ENCODE results near the gene IRAK2. TPM values are rescaled to one million over a fixed set of nuclear protein-coding genes. Genes with fewer than 3 reads are reported as not detected.
"Not testable (repeated sequence)": the region's sequence is repeated elsewhere in the genome, so short reads cannot be mapped to it uniquely, and the experiment has no call there.

IRAK2 gene
- total RNA-seq, 4 donors from 2014 or later: 1.5 to 10.8 (median 4.7) TPM

GRCh38 chr3:10119376-10119775 is 45.3 kb upstream of the IRAK2 start:
- WGBS, 2 donors: 69 to 77% methylated on average over 4 of the region's 4 CpGs
- Histone ChIP-seq H3K36me3 (peaks cover 0 to 31% (median 0%) of the 10 kb centered on the region in 3 donors), H3K4me3 (no peak overlapping the region), H3K9me3 (no peaks in the 10 kb centered on the region), H3K27me3 (no peaks in the 10 kb centered on the region), H3K4me1 (peaks cover 0 to 31% (median 18%) of the 10 kb centered on the region in 4 donors), H3K27ac (no peak overlapping the region)
- DNase-seq (ENCODE audit: low spot score in 2 of 2): no peak
- no peak for TF ChIP-seq CTCF (IDR thresholded peaks at IDR 0.05)
- TF ChIP-seq EP300 (IDR thresholded peaks at IDR 0.05): no peak
- no peak for TF ChIP-seq POLR2A (IDR thresholded peaks at IDR 0.05)

- Histone ChIP-seq H3K36me3 (peaks cover 0 to 47% (median 10%) of the 10 kb centered on the region in 3 donors), H3K4me3 (no peak overlapping the region), H3K9me3 (no peaks in the 10 kb centered on the region), H3K27ac (no peak overlapping the region), H3K27me3 (no peaks in the 10 kb centered on the region), H3K4me1 (peaks cover 0 to 31% (median 18%) of the 10 kb centered on the region in 4 donors)
- TF ChIP-seq POLR2A (IDR thresholded peaks at IDR 0.05) (no peak), CTCF (IDR thresholded peaks at IDR 0.05) (no peak), EP300 (IDR thresholded peaks at IDR 0.05) (no peak)
- WGBS, 2 donors: 85 to 91% methylated on average over 2 of the region's 2 CpGs
- DNase-seq (ENCODE audit: low spot score in 2 of 2): no peak
Observed at GRCh38 chr3:10121064-10121463, 43.7 kb upstream of the IRAK2 start.

GRCh38 chr3:10122724-10123123 is 42.0 kb upstream of the IRAK2 start:
- WGBS, 2 donors: 69 to 79% methylated on average over 4 of the region's 4 CpGs
- H3K27ac ChIP-seq: no peak overlapping the region

GRCh38 chr3:10135872-10136271 is 28.8 kb upstream of the IRAK2 start:
- not testable (repeated sequence) for H3K36me3 ChIP-seq; H3K27ac ChIP-seq; H3K4me3 ChIP-seq; H3K27me3 ChIP-seq; H3K9me3 ChIP-seq; DNase-seq (ENCODE audit: low spot score in 2 of 2); H3K4me1 ChIP-seq
- 89 to 94% methylated on average over 9 of the region's 9 CpGs for WGBS, 2 donors

More at GRCh38 chr3:10122724-10123123, 42.0 kb upstream of the IRAK2 start:
- Histone ChIP-seq H3K27me3 (no peaks in the 10 kb centered on the region), H3K4me3 (no peak overlapping the region), H3K36me3 (peaks cover 0 to 64% (median 20%) of the 10 kb centered on the region in 3 donors), H3K4me1 (peaks cover 0 to 16% (median 3%) of the 10 kb centered on the region in 4 donors), H3K9me3 (no peaks in the 10 kb centered on the region)
- no peak for DNase-seq (ENCODE audit: low spot score in 2 of 2)
- TF ChIP-seq EP300 (IDR thresholded peaks at IDR 0.05) (no peak), CTCF (IDR thresholded peaks at IDR 0.05) (no peak), POLR2A (IDR thresholded peaks at IDR 0.05) (no peak)

GRCh38 chr3:10136426-10137005 is 28.2 kb upstream of the IRAK2 start:
- Histone ChIP-seq H3K27ac (no peak overlapping the region), H3K9me3 (no peaks in the 10 kb centered on the region), H3K27me3 (no peaks in the 10 kb centered on the region), H3K4me3 (no peak overlapping the region), H3K36me3 (no peaks in the 10 kb centered on the region), H3K4me1 (no peaks in the 10 kb centered on the region)
- DNase-seq (ENCODE audit: low spot score in 2 of 2): no peak
- 92 to 93% methylated on average over 8 to 13 of the region's 25 CpGs for WGBS, 2 donors
- TF ChIP-seq POLR2A (IDR thresholded peaks at IDR 0.05): no peak
- no peak for TF ChIP-seq CTCF (IDR thresholded peaks at IDR 0.05)
- TF ChIP-seq EP300 (IDR thresholded peaks at IDR 0.05): no peak
